ENCODE measurements around the gene ZNF391. TPM values are rescaled to one million over a fixed set of nuclear protein-coding genes. Genes with fewer than 3 reads are reported as not detected.
"Not testable (repeated sequence)": the region's sequence is repeated elsewhere in the genome, so short reads cannot be mapped to it uniquely, and the experiment has no call there.

ZNF391 gene
- total RNA-seq, 4 donors from 2014 or later, result 0.60 to 4.5 (median 1.7) TPM

DNA sequence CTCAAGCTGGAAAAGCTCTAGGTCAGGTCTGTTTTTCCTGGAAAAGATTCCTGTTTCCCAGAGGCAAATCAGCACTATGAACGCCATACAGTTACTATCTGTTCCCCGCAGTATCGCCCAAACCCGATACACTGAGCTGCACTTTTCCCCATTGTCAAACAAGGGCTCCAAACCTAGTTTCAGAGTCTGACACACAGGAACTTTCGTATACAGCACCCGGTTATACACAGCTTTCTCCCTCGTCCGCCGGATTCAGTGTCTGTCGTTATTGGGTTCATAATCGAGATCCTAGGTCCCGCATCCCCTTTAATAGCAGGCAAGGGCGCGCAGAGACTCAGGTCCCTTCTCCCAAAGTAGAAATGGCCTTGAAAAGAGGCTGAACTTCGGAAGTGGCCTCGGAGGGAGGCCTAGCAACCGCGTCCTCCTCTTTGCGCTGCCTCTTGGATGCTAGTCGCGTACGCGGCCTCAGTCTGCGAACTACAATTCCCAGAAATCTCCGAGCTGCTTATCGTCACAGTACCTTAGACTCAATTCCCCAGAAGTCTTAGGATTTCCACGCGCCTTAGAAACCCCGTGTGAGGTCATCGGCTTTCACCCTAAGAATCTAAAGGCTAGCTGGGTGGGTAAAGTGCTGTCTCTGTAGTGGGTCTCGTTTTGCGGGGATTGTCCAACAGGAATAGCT lies 34.2 kb downstream of the ZNF391 start:
- DNase-seq (ENCODE audit: low spot score) (no peak), ATAC-seq (ENCODE audit: low FRiP score) (no peak)
- no peak for TF ChIP-seq CTCF (IDR thresholded peaks at IDR 0.05)

- ATAC-seq (ENCODE audit: low FRiP score), result not testable (repeated sequence)
Observed at GRCh38 chr6:27424851-27425250, 36.3 kb downstream of the ZNF391 start.

GRCh38 chr6:27426045-27426620 lies 37.6 kb downstream of the ZNF391 start:
- DNase-seq (ENCODE audit: low spot score), result no peak
- no peak for ATAC-seq (ENCODE audit: low FRiP score)
- TF ChIP-seq CTCF (IDR thresholded peaks at IDR 0.05), result no peak

More at GRCh38 chr6:27424851-27425250, 36.3 kb downstream of the ZNF391 start:
- DNase-seq (ENCODE audit: low spot score), result not testable (repeated sequence)

DNA sequence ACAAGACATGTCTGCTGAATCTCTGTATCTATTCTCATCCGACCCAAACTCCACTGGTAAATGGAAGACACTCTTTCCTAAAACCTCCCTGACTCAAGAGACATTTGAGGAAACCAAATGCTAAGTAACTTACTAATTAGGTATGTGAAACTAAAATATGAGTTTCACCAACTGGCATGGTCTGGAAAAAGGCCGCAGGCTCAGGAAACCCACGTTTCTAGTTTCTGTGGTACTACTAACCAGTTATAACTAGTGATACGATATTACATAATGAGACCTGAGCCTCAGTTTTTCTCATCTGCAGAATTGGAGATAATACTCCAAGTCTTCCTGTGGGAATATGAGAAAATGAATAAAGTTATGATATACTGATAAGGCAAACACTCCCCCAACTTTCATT lies 39.9 kb downstream of the ZNF391 start:
- ATAC-seq (ENCODE audit: low FRiP score) (no peak), DNase-seq (ENCODE audit: low spot score) (no peak)
- TF ChIP-seq CTCF (IDR thresholded peaks at IDR 0.05), result no peak

GRCh38 chr6:27428966-27429365 lies 40.4 kb downstream of the ZNF391 start:
- ATAC-seq (ENCODE audit: low FRiP score) (no peak), DNase-seq (ENCODE audit: low spot score) (no peak)
- TF ChIP-seq CTCF (IDR thresholded peaks at IDR 0.05), result no peak

- no peak for ATAC-seq (ENCODE audit: low FRiP score)
- TF ChIP-seq CTCF (IDR thresholded peaks at IDR 0.05), result no peak
Observed at GRCh38 chr6:27433714-27434113, 45.2 kb downstream of the ZNF391 start.

DNA sequence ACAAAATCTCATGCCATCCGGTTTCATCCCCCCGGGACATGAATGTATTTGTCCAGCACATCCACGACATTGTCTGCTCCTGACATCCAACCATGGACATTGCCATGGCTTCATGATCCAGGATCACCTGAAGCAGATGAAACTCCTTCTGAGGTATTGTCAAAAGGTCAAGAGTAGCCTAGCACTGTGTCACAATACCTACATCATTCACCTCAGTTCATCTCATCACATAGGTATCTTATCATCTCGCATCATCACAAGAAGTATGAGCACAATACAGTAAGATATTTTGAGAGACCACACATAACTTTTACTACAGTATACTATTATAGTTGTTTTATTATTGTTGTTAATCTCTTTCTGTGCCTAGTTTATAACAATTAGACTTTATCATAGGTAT lies 50.8 kb downstream of the ZNF391 start:
- ATAC-seq (ENCODE audit: low FRiP score) (no peak), DNase-seq (ENCODE audit: low spot score) (no peak)
- TF ChIP-seq CTCF (IDR thresholded peaks at IDR 0.05), result no peak

More at GRCh38 chr6:27433714-27434113, 45.2 kb downstream of the ZNF391 start:
- no peak for DNase-seq (ENCODE audit: low spot score)
